CD4-positive, alpha-beta T cell treated with Interleukin-10 for 1 hour (primary cell): ENCODE results near the gene C2orf92.

Experiments
- DNase-seq: peaks from one replicate; pipeline ENCODE4 v3.0.0-alpha.2; 2020

The C2orf92 gene

DNA sequence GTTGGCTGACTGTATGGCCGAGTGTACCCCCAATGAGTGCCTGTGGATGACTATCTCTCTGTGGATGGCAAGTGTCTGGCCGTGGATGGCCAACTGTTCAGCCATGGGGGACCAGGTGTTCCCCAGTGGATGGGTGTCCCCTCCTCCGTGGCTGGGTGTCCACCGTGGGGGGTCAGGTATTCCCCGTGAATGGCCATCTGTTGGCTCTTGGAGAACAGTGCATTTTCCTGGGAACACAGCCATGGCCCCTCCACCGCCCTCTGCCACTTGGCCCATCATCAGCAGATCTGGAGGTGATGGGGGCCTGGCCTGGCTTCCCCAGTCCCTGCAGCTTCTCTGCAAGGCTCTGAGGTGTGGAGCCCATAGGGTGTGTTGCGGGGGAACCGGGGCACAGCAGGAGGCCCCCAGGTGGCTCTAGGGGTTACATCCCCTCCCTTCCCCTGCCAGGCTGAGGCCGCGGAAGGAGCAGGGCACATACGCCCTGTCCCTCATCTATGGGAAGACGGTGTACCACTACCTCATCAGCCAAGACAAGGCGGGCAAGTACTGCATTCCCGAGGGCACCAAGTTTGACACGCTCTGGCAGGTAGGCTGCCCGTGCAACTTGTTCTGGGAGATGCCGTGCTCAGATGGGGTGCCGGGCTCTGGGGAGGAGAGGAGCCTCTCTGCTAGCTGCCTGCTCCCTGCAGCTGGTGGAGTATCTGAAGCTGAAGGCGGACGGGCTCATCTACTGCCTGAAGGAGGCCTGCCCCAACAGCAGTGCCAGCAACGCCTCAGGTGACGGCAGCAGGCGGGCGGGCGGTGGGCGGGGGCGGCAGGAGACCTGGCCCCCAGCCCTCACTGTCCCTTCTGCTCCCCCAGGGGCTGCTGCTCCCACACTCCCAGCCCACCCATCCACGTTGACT lies 63.2 kb downstream of the C2orf92 start:
- no peak for DNase-seq

- DNase-seq, result no peak
Measured at GRCh38 chr2:97733341-97734035, 64.0 kb downstream of the C2orf92 start.

- no peak for DNase-seq
Measured at GRCh38 chr2:97734061-97735051, 64.8 kb downstream of the C2orf92 start.

DNA sequence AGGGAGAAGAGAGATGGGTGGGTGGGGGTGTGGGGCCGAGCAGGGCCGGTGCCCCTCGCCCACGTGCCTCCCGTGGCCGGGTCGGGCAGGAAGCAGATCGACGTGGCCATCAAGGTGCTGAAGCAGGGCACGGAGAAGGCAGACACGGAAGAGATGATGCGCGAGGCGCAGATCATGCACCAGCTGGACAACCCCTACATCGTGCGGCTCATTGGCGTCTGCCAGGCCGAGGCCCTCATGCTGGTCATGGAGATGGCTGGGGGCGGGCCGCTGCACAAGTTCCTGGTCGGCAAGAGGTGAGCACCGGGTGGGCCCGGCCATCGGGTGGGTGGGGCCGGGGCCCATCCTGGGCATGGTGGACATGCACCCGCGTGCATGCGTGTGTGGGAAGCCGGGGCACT lies 65.6 kb downstream of the C2orf92 start:
- DNase-seq, result no peak

GRCh38 chr2:97736185-97736584 lies 66.7 kb downstream of the C2orf92 start:
- no peak for DNase-seq

DNA sequence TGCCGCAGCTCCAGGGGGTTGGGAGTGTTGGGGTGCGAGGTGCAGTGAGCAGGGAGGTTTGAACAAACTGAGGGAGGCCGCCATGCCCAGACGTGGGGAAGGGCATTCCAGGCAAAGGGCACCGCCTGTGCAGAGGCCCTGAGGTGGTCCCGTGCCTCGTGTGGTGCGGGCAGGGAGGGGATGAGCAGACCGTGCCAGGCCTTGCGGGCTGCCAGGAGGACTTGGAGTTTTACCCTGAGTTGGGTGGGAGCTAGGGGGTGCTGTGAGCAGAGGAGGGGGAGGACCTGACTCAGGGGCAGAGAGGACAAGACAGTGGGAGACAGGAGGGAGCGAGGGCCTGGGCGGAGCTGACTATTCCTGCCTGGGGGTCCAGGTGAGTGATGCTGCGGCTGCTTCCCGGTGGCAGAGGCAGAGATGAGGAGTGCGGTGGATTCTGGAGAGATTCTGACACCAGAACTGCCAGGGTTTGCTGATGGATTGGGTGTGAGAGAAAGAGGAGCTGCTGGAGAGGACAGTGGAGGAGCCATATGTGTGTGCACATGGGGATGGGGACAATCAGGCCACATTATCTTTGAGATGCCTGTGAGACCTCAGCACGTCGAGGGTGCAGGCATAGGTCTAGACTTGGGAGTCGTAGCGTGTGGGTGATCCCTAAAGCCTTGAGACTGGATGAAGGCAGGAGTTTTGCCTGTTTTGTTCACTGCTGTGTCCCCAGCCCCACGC lies 67.3 kb downstream of the C2orf92 start:
- DNase-seq, result no peak

- no peak for DNase-seq
Measured at GRCh38 chr2:97737421-97738178, 68.1 kb downstream of the C2orf92 start.

DNA sequence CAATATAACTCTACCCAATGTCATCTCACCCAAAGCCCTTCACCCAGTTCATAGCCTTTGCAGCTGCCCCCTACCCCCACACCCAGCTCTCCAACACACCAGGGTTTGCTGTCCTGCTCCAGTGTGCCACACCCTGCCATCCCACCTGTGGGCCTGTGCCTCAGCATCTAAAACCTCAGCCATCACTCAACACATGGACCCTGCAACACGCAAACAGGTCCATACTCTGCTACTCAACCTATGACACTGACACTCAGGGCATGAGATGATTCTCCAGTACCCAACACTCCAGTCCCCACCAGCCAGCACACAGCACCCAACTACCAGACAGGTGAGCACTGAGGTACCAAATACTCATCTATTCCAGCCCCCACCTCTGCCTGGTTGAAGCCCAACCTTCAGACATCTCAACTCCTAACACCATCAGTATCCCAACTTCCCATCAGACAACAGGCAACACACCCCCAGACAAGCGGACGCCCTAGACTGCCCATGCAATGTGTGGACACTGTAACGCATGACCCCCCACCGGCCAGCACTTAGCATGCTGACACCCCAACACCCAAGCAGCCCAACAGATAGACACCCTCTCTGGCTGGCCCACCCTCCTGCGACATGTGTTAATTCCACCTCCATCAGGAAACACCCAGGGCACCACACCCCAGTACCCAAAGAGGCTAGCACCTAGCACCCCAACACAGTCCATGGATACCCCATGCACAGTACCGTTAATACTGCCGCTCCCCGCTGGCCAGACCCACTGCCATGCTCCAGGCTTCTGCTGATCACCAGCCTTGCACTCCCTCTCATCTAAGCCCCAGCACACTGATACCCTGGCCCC lies 68.9 kb downstream of the C2orf92 start:
- DNase-seq, result no peak

GRCh38 chr2:97739020-97739892 lies 69.7 kb downstream of the C2orf92 start:
- no peak for DNase-seq

DNA sequence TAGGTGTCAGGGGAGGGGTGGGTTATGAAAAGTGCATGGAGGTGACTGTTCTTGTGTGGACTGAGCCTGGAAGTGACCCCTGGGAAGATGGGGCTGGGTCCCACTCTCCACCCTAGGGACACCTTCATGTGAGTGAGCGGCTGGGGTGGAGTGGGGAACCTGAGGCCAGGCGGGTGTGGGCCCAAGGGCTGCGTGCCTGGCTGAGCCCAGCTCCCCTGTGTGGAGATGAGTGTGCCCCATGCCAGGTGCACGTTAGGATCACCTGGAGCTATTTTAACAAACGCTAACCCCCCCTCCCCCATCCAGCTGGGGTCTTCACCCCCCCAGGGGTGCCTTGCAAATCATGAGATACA lies 70.4 kb downstream of the C2orf92 start:
- DNase-seq, result no peak

DNA sequence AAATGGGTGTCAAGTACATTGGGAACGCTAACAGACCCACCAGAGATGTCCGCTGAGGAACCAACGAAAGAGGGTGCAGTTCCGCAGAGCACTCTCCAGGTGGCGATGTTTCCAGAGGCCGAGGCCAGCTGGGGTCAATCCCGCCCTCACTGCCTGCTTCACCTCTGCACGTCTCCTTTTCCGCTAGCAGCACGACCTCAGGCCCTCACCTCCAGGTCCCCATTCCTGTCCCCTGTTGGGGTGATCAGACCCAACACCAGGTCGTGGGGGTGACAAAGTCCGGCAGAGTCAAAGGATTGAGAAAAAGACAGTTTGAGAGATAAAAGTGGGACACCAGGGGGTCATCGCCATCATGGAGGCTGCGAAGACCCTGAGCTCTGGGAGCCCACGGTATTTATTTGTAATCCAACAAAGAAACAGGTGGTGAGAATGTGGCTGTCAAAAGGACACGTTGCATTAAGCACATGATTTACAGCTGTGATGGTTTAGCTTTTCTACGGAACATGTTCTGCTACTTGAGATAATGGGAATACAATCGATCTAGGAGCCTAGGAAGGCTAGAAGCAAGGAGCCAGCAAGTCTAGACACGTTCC lies 71.2 kb downstream of the C2orf92 start:
- DNase-seq, result peak; percentile 55

DNA sequence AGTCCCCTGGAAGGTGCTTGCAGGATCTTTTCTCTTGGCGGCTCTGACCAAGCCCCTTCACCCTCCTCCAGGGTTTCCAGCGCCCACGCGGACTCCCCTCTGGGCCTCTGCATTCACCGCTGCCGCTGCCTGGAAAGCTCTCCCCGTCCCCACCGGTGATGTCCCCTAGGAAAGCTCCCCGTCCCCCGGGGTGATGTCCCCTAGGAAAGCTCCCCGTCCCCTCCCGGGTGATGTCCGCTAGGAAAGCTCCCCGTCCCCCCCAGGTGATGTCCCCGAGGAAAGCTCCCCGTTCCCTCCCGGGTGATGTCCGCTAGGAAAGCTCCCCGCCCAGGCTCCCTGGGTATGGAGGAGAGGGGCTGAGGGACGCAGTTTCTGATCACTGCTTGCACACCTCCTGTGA lies 71.7 kb downstream of the C2orf92 start:
- no peak for DNase-seq

DNA sequence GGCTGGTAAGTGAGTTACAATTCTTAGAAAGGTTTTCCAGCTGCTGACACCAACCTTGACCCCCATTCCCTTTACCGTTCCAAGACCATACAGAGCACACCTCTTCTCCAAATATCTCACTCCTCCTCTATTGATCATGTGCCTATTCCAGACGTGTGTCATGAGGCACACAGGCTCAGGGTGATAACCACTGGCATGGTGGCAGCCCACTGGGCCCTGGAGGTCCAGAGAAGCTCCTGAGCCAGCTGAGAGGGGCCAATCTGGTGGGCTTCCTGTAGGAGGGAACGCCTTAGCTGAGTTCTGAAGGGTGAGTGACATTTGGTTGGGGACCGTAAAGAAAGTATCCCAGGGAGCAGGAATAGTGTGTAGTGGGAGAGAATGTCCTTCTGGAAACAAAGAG lies 72.2 kb downstream of the C2orf92 start:
- DNase-seq, result no peak

GRCh38 chr2:97742381-97742847 lies 72.9 kb downstream of the C2orf92 start:
- peak; percentile 41 for DNase-seq

DNA sequence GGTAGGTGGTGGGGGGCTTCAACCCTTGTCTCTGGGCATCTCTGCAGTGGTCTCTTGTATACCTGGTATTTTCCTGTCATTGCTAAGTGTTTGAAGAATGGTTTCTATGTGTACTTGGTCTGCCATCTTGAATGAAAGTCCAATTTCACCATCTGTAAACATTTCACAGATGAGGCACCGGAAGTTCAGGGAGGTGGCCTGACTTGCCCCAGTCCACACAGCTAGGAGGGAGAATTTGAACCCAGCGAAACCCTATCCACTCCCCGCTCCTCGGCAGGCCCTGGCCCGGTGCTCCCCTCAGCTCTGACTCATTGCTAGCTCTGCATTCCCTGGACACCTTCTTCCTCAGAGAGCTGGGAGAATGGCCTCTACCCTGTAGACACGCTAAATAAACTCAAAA lies 74.4 kb downstream of the C2orf92 start:
- no peak for DNase-seq

GRCh38 chr2:97745474-97746174 lies 76.1 kb downstream of the C2orf92 start:
- peak; percentile 62 for DNase-seq

- DNase-seq, result peak; percentile 34
Measured at GRCh38 chr2:97747285-97747684, 77.8 kb downstream of the C2orf92 start.

GRCh38 chr2:97747716-97748115 lies 78.2 kb downstream of the C2orf92 start:
- DNase-seq, result no peak
